IMR-90 (cell line): ENCODE data around the gene PDE6H.

Source experiments
- BHLHE40 ChIP-seq: fragments of 150-350 bp; IDR thresholded peaks from 2 replicates; pipeline ENCODE4 v1.6.1; 2016; ENCODE audit warnings: mild to moderate bottlenecking, low read depth, low read length
- CEBPB ChIP-seq: IDR thresholded peaks from 2 replicates; pipeline ENCODE4 v1.6.1; 2012; ENCODE audit warnings: low read depth, low read length, improper control_type of control experiment
- CHD1 ChIP-seq: IDR thresholded peaks from 2 replicates; pipeline ENCODE4 v1.6.1; 2012; ENCODE audit warnings: low read depth, low read length, improper control_type of control experiment
- CTCF ChIP-seq: conservative IDR thresholded peaks from 2 replicates; pipeline ENCODE4 v1.5.1; 2012; ENCODE audit warnings: mild to moderate bottlenecking, low read depth, low read length, improper control_type of control experiment
- FOS ChIP-seq: fragments of 150-350 bp; IDR thresholded peaks from 2 replicates; pipeline ENCODE4 v1.6.1; 2016; ENCODE audit warnings: low read depth, low read length
- MAFK ChIP-seq: IDR thresholded peaks from 2 replicates; pipeline ENCODE4 v1.6.1; 2012; ENCODE audit warnings: low read depth, low read length, improper control_type of control experiment
- MAZ ChIP-seq: IDR thresholded peaks from 2 replicates; pipeline ENCODE4 v1.6.1; 2012; ENCODE audit warnings: low read depth, mild to moderate bottlenecking, low read length, improper control_type of control experiment, moderate library complexity, borderline replicate concordance
- MXI1 ChIP-seq: IDR thresholded peaks from 2 replicates; pipeline ENCODE4 v1.6.1; 2012; ENCODE audit warnings: low read depth, mild to moderate bottlenecking, low read length, moderate library complexity, borderline replicate concordance
- POLR2A ChIP-seq: IDR thresholded peaks from 2 replicates; pipeline ENCODE4 v1.6.1; 2012; ENCODE audit warnings: mild to moderate bottlenecking, low read depth, low read length
- RAD21 ChIP-seq: IDR thresholded peaks from 2 replicates; pipeline ENCODE4 v1.6.1; 2012; ENCODE audit warnings: low read length, improper control_type of control experiment
- RCOR1 ChIP-seq: IDR thresholded peaks from 2 replicates; pipeline ENCODE4 v1.6.1; 2012; ENCODE audit warnings: mild to moderate bottlenecking, low read length, improper control_type of control experiment; ENCODE audit not compliant: insufficient replicate concordance
- RFX5 ChIP-seq: IDR thresholded peaks from 2 replicates; pipeline ENCODE4 v1.8.0; 2012; ENCODE audit warnings: low read depth, mild to moderate bottlenecking, low read length, moderate library complexity
- SMC3 ChIP-seq: fragments of 150-350 bp; IDR thresholded peaks from 2 replicates; pipeline ENCODE4 v1.6.1; 2016; ENCODE audit warnings: low read depth, mild to moderate bottlenecking, antibody characterized with exemption, low read length, moderate library complexity
- USF2 ChIP-seq: fragments of 150-350 bp; IDR thresholded peaks from 2 replicates; pipeline ENCODE4 v1.6.1; 2017; ENCODE audit warnings: mild to moderate bottlenecking, antibody characterized with exemption, low read length, low read depth

GRCh38 chr12:14965221-14965620, 7.6 kb upstream of the PDE6H start:
- TF ChIP-seq RAD21 (no peak), CEBPB (no peak), CTCF (no peak), BHLHE40 (no peak), POLR2A (no peak), SMC3 (no peak), USF2 (no peak), CHD1 (no peak), RCOR1 (no peak), MXI1 (no peak), MAZ (no peak), RFX5 (no peak), MAFK (no peak), FOS (no peak)
